Loucy (cell line): ENCODE data around the gene RAB35.

Experiments used
- CTCF ChIP-seq: fragments of 200-600 bp; sonication (generic); conservative IDR thresholded peaks from 2 replicates; pipeline ENCODE4 v1.5.1; 2014; ENCODE audit warnings: mild to moderate bottlenecking, antibody characterized with exemption, low read length
- EZH2phosphoT487 ChIP-seq: fragments of 200-600 bp; IDR thresholded peaks from 2 replicates; pipeline ENCODE4 v1.6.1; 2018; ENCODE audit warnings: antibody characterized with exemption, mild to moderate bottlenecking, moderate library complexity, borderline replicate concordance

- no peak for TF ChIP-seq CTCF
- no peak for TF ChIP-seq EZH2phosphoT487
Observed at GRCh38 chr12:120115692-120116440, 687 bp downstream of the RAB35 start.
